HepG2 (cell line): ENCODE results near the gene ARHGAP20. TPM values are rescaled to one million over a fixed set of nuclear protein-coding genes. Genes with fewer than 3 reads are reported as not detected.

ENCODE experiments used
- ATAC-seq: fragments of 200-7000 bp; cut with Tn5 transposase; 3 replicates; pipeline ENCODE4 v1.9.1; 2020; ENCODE audit warnings: mild to moderate bottlenecking, moderate library complexity
- BruUV-seq: library from RNA; stranded (reverse); fragments of 400-500 nt; replicated peaks from 2 replicates; lab custom pipeline; 2021; lab: Mats Ljungman, UMichigan
- CTCF ChIA-PET: fragments of 300-600 bp; formaldehyde crosslinking; extraction: SDS; loops from one replicate; lab custom pipeline; 2021; ENCODE audit warnings: low total read pairs, inconsistent platforms, low intra/inter-chr PET ratio; lab: Yijun Ruan, JAX
- POLR2A ChIA-PET: fragments of 350-600 bp; sonication (Branson Sonifier 250); formaldehyde crosslinking; loops from one replicate; lab custom pipeline; 2020; ENCODE audit warnings: antibody characterized with exemption, inconsistent platforms; lab: Yijun Ruan, JAX
- DNase-seq: peaks from one replicate; pipeline ENCODE4 v3.0.0-alpha.2; 2015; ENCODE audit warnings: low spot score
- FAIRE-seq: peaks from 3 replicates; lab custom pipeline; 2011; peaks lifted over from hg19 to GRCh38; lab: Jason Lieb, UNC
- H2AFZ ChIP-seq: one replicate; pipeline ENCODE4 v1.6.1; 2011; ENCODE audit warnings: low read length, inconsistent platforms
- H3K27ac ChIP-seq: fragments of 300-600 bp; 3 replicates; pipeline ENCODE4 v1.8.0; 2011; ENCODE audit warnings: mixed run types, mild to moderate bottlenecking, mixed read lengths, low read length, inconsistent platforms; ENCODE audit not compliant: insufficient read depth; ENCODE audit errors: extremely low read length
- H3K27me3 ChIP-seq, 2 experiments: fragments of 200-600 bp in 1 of 2; 2 replicates in 1 of 2; 3 replicates in 1 of 2; pipeline versions ENCODE4 v1.6.0 to v1.8.0; 2011; ENCODE audit warnings: low read length in 2 of 2, mild to moderate bottlenecking in 2 of 2, moderate library complexity in 2 of 2, inconsistent platforms in 1 of 2; ENCODE audit not compliant: insufficient read depth in 2 of 2, control insufficient read depth in 1 of 2
- H3K36me3 ChIP-seq, 2 experiments: fragments of 200-600 bp in 1 of 2; replicated peaks in 1 of 2; 2 replicates in 1 of 2; 3 replicates in 1 of 2; pipeline versions ENCODE4 v1.5.1 to v1.8.0; 2011; ENCODE audit warnings: low read length in 2 of 2, inconsistent platforms in 1 of 2; ENCODE audit not compliant: insufficient read depth in 2 of 2, control insufficient read depth in 1 of 2
- H3K4me1 ChIP-seq: 2 replicates; pipeline ENCODE4 v1.5.1; 2012; ENCODE audit warnings: low read length, inconsistent platforms; ENCODE audit not compliant: insufficient read depth
- H3K4me2 ChIP-seq: 2 replicates; pipeline ENCODE4 v1.6.0; 2011; ENCODE audit warnings: low read depth, low read length, inconsistent platforms
- H3K4me3 ChIP-seq, 3 experiments: fragments of 200-600 bp in 1 of 3; sonication (generic), shearing (Covaris generic) in 1 of 3; replicated peaks in 1 of 3; 2 replicates each; pipeline ENCODE4 v1.5.1; 2011 to 2016; ENCODE audit warnings: low read length in 3 of 3, inconsistent platforms in 2 of 3, low read depth in 2 of 3, mild to moderate bottlenecking in 2 of 3, control low read depth in 1 of 3, mixed read lengths in 1 of 3; ENCODE audit not compliant: insufficient read depth in 1 of 3
- H3K79me2 ChIP-seq: one replicate; pipeline ENCODE4 v1.6.1; 2011; ENCODE audit warnings: low read length, inconsistent platforms; ENCODE audit not compliant: insufficient read depth
- H3K9ac ChIP-seq: 2 replicates; pipeline ENCODE4 v1.6.0; 2011; ENCODE audit warnings: mild to moderate bottlenecking, low read depth, low read length, inconsistent platforms; ENCODE audit not compliant: insufficient read depth
- H3K9me3 ChIP-seq: 2 replicates; pipeline ENCODE4 v1.5.1; 2012; ENCODE audit warnings: mild to moderate bottlenecking, low read length
- H4K20me1 ChIP-seq: 2 replicates; pipeline ENCODE4 v1.6.0; 2011; ENCODE audit warnings: inconsistent platforms, mild to moderate bottlenecking, low read length, moderate library complexity; ENCODE audit not compliant: insufficient read depth
- IRF9 ChIP-seq: sonication (generic); formaldehyde crosslinking; IDR thresholded peaks from 2 replicates; pipeline ENCODE4 v1.8.0; 2022; ENCODE audit warnings: missing genetic modification reagents, mild to moderate bottlenecking, borderline replicate concordance
- NBN ChIP-seq: fragments of 450-650 bp; conservative IDR thresholded peaks from 2 replicates; pipeline ENCODE4 v1.6.1; 2017
- PATZ1 ChIP-seq: sonication (generic); formaldehyde crosslinking; IDR thresholded peaks from 2 replicates; pipeline ENCODE4 v1.4.0; 2020; ENCODE audit warnings: missing genetic modification reagents
- PAX8 ChIP-seq: sonication (generic); formaldehyde crosslinking; IDR thresholded peaks from 2 replicates; pipeline ENCODE4 v1.8.0; 2022; ENCODE audit warnings: mild to moderate bottlenecking, missing genetic modification reagents, borderline replicate concordance
- RBFOX2 ChIP-seq: fragments of 200-400 bp; formaldehyde crosslinking; IDR thresholded peaks from 2 replicates; pipeline ENCODE4 v1.6.1; 2017; ENCODE audit warnings: low read depth, mild to moderate bottlenecking, low read length
- WGBS: methylation state at CpG from one replicate; pipeline ENCODE4 v1.1.6; 2017; ENCODE audit warnings: low lambda C conversion rate; 5-methylcytosine and 5-hydroxymethylcytosine counted together
- in situ Hi-C: cut with HindIII; loops from 2 replicates; pipeline ENCODE4 v1.10.0; 2017; ENCODE audit warnings: low pct_unique_long_range_greater_than_20kb; ENCODE audit not compliant: extremely low pct_ligation_motif_present
- intact Hi-C: fragments of 100-400 bp; cut with micrococcal nuclease; formaldehyde crosslinking; loops from one replicate; pipeline ENCODE4 v1.10.0; 2022; ENCODE audit not compliant: unreplicated experiment
- polyA plus RNA-seq, 8 experiments: library from polyadenylated mRNA; depleted of rRNA in 3 of 8; stranded (reverse) in 7 of 8; unstranded in 1 of 8; fragments of >200 nt; fragmentation: Illumina TruSeq in 4 of 8; extraction: Trizol in 4 of 8; gene quantifications; 2 replicates each; pipeline versions ENCODE4 v1.2.1 to v1.2.3, GENCODE V29; 2011 to 2016; ENCODE audit warnings: low read depth in 4 of 8, missing spikeins in 1 of 8, mixed read lengths in 1 of 8; ENCODE audit not compliant: insufficient read depth in 1 of 8
- total RNA-seq, 5 experiments: library from RNA; depleted of rRNA; stranded (reverse); fragments of >200 nt; fragmentation: Illumina TruSeq; extraction: Trizol; gene quantifications; 2 replicates each; pipeline ENCODE4 v1.2.3, GENCODE V29; 2016; ENCODE audit warnings: low read depth in 1 of 5

ARHGAP20 gene
- total and polyA plus RNA-seq, 2 of the 13 experiments (the other 11 are each of a cell fraction or from before 2014, with no cell fraction given) = not detected

GRCh38 chr11:110711448-110711775, 825 bp downstream of the ARHGAP20 start:
- in situ Hi-C loops = no loop called here
- no peak for DNase-seq
- H4K20me1 ChIP-seq = no peaks in the 10 kb centered on the region
- 61% methylated on average over 10 of the region's 24 CpGs for WGBS
- no peak overlapping the region for H2AFZ ChIP-seq
- no peaks in the 10 kb centered on the region for H3K4me1 ChIP-seq
- TF ChIP-seq RBFOX2 (no peak), NBN (no peak), IRF9 (CRISPR knock-in tag) (no peak), PATZ1 (CRISPR knock-in tag) (no peak), PAX8 (CRISPR knock-in tag) (no peak)
- TF ChIP-seq, all 625 proteins: peak for 0
- no peak overlapping the region for H3K27ac ChIP-seq
- intact Hi-C loops = no loop called here
- no TSS peak for BruUV-seq
- ATAC-seq (no peak), FAIRE-seq (no peak)
- no peak overlapping the region for H3K4me3 ChIP-seq
- H3K4me2 ChIP-seq = no peak overlapping the region
- POLR2A ChIA-PET = no interaction called here
- peaks cover 2 to 44% of the 10 kb centered on the region in 2 experiments; a peak in 3 of 5 replicates for H3K27me3 ChIP-seq
- no peaks in the 10 kb centered on the region for H3K9me3 ChIP-seq
- no peaks in the 10 kb centered on the region for H3K79me2 ChIP-seq
- H3K36me3 ChIP-seq = no peaks in the 10 kb centered on the region
- no peak overlapping the region for H3K9ac ChIP-seq
- CTCF ChIA-PET = no interaction called here
